Activated T-cell treated with anti-CD3 and anti-CD28 coated beads, Interleukin-2, amount 50 U/mL, for 1 hour (primary cell): ENCODE results near the gene MAP3K5.
A peak's percentile ranks its signal among the peaks of the same experiment; 100 is the strongest.
"Not testable (repeated sequence)": the region's sequence is repeated elsewhere in the genome, so short reads cannot be mapped to it uniquely, and the experiment has no call there.

ENCODE experiments used
- DNase-seq: peaks from one replicate; pipeline ENCODE4 v3.0.0-alpha.2; 2020

MAP3K5 gene

DNA sequence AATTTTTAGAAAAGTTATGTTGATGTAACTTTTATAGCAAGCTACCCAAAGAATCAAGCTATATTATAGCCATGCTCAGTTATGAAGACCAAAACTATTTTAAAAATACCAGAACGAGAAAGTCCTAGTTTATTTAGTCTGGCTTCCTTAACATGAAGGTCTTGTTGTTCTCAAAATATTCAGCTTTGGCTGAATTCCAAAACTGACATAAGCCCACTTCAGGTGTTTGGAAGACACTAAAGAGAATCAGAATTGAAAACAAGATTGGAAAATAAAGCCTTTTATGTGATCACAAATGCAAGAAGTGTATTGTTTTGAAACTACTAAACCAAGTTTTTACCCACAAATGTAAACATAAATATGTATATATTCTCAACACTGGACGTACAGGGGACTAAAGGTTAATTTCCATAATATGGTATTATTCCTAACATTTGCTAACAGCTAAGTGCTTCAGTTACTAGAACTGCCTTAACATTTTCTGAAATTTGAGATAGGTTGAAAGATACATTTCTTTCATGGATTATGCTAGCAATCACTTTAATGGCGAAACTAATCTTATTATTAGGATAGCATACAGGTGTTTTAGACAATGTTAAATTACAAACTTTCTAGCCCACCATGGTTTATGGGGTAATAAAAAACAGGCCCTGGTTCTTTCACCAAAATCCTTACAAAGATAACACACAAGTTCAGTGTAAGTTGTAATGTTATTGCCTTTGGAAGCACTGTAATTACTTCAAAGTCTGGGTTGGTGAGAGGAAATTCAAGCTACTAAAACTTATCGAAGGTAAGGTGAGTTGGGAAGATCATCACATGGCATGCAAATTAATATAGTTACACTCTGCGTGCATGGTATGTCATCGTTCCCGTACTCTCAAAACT lies 1.6 kb downstream of the MAP3K5 start:
- no peak for DNase-seq

DNA sequence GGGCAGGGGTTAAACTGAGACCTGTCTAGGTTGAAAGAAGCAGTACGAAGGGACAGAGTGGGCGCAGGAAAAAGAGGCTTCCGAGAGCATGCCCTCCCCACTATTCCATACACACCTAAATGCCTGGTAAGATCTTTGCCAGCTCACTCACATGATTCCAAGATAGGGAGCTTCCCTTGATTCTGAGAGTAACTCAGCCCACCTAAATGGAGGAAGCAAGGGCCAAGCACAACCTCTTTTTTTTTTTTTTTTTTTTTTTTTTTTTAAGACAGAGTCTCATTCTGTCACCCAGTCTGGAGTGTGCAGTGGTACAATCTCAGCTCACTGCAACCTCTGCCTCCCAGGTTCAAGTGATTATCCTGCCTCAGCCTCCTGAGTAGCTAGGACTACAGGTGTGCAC lies 2.8 kb downstream of the MAP3K5 start:
- not testable (repeated sequence) for DNase-seq

GRCh38 chr6:136788069-136788902 lies 4.0 kb downstream of the MAP3K5 start:
- DNase-seq = no peak

DNA sequence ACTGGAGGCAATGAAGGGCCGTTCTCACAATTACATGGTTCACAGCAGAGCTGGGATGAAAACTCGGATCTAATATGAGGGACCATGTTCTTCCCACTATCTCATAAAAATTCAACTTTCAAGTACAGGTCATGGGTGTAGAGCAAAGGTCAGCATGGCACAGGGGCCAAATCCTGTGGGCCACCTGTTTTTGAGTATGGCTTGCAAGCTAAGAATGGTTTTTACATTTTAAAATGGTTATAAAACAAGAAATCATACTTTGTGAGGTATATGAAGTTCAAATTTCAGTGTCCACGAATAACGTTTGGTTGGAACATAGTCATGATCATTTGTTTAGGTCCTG lies 4.6 kb downstream of the MAP3K5 start:
- no peak for DNase-seq

DNA sequence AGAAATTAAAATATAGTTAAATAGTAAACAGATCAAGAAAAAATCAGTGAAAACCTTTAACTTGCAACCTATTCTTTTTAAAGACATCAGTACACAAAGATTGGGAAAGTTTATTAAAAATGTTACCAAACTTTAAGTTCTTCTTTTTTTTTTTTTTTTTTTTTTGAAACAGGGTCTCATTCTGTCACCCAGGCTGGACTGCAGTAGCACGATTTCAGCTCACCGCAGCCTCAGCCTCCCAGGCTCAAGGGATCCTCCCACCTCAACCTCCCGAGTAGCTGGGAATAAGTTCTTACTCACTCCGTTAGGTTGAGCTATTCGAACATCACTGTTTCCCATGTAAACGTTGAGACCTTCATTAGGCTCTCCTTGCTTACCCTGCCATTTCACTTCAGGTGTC lies 5.6 kb downstream of the MAP3K5 start:
- DNase-seq = no peak

DNA sequence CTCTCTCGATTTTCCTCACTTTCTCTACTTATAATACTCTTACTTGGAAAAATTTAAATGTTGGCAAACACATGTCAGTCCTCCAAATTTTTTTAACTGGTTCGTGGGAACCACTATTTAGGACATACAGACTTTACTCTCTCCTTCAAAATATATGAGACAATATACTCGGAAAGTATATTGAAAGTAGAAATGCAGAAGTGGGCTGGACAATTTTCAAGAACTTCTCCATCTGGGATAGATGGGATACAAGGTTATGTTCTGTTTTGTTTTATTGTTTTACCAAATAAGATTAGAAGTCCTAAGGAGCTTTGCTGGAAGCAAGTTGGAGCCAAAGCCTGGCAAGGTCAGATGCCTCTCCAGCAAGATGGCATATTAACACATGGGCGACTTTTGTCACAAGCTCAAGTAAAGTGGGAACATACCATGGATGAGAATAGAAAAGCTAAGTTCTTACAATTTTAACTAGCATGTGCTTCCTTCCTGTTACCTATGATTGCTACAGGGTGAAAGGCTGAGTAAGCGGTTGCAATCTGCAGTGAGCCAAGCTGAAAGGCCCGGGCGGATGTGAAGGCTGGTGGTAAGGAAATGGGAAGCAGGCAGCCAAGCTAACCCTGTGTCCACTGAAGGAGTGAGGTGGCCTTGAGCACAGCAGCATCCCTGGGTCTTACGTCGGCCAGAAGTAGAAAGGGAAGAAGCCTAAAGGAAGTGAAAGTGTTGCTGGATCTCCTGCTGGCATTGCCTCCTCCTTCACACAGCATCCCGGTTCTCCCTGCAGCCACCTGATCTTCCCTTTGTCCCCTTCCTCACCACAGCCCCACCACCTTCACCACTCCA lies 7.1 kb downstream of the MAP3K5 start:
- DNase-seq = peak; percentile 39

- DNase-seq = no peak
Observed at GRCh38 chr6:136784271-136784664, 8.0 kb downstream of the MAP3K5 start.

DNA sequence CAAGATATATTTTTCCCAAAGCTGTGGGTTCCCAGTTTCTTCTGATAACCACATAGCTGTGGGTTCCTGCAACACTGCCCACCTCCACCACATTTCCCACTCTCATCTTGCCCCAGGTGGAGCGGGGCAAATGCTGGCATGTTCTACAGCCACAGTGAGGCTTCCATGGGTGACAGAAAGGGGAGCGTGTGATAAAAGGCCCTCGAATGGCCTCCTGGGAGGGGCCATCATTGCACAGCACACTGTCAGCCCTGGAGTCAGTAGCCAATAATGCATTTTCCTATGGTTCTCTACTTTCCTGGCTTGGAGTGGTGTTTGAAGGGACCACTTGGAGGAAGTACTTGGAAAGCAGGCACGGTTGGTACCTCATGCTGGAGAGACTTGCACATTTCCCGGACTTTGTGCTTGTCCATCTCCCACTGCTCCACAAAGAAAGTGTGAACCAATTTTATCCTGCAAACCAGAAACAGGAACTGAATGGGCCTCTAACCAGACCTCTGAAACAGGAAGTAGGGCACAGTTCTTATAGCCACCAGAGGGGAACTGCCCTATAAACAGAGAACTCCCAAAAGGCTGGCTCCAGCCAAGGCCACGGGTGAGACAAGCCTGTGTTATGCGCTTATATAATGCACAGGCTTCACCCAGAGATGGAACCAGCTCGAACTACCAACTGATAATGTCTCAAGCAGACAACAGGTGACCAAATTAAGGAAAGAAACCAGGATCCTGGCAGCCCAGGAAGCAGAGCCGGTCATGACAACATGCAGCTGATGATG lies 8.6 kb downstream of the MAP3K5 start:
- no peak for DNase-seq

- no peak for DNase-seq
Observed at GRCh38 chr6:136783021-136783420, 9.3 kb downstream of the MAP3K5 start.

- no peak for DNase-seq
Observed at GRCh38 chr6:136782021-136782770, 10.1 kb downstream of the MAP3K5 start.

DNA sequence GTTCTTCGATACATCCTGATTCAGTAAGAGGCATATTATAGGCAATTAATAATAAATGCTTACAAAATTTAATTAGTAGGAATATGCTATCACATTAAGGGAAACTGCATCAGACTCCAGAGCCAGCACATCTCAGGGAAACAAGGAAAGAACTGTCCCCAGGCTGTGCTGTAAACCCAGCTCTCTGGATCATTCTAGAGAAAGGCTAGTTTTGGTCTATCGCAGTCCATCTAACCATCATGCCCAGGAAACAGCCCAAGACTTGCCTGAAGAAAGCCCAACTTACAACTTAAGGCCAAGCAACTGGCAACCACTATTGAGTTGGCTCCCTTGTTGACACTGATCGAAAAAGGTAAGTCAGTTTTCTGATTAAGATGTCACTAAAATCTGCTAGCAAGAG lies 11.3 kb downstream of the MAP3K5 start:
- no peak for DNase-seq

- no peak for DNase-seq
Observed at GRCh38 chr6:136779682-136780081, 12.6 kb downstream of the MAP3K5 start.

DNA sequence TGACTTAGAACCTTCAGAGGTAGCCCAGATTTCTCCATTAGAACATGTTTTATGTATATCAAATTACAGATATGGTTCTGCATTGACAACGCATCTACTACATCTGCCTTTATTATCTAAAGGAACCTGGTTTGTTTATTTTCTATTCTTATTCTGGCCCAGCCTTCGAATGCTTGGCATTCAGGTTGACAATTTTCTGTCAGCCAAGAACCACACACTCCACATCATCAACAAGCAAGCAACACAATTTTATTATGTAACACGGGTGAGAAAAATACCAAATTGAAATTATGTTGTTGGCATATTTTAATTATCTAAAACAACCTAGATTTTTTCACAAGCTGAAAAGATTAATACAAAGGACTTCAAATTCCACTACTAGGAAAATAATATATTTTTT lies 14.6 kb downstream of the MAP3K5 start:
- no peak for DNase-seq

DNA sequence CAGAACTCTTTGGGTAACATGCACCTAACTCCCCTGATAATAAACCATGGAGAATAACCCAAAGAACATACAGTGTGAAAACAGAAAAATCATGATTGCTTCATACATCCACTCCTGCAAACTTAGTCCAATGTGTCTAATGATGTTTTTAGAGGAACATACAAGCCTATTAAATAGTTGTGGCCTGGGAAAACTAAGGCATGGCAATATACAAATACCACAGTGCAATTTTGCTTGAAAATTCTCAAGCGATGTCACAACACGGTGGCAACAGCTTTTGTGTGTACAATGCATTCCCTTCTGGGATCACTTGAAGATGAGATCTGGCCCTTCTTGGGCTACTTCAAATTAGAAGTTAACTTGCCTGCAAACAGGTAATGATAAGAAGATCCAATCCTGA lies 16.7 kb downstream of the MAP3K5 start:
- DNase-seq = no peak

GRCh38 chr6:136775081-136775480 lies 17.2 kb downstream of the MAP3K5 start:
- no peak for DNase-seq

- DNase-seq = no peak
Observed at GRCh38 chr6:136774228-136775041, 17.8 kb downstream of the MAP3K5 start.

GRCh38 chr6:136773473-136773796 lies 18.8 kb downstream of the MAP3K5 start:
- DNase-seq = no peak

GRCh38 chr6:136772685-136773472 lies 19.4 kb downstream of the MAP3K5 start:
- no peak for DNase-seq

GRCh38 chr6:136771306-136771705 lies 21.0 kb downstream of the MAP3K5 start:
- DNase-seq = no peak

DNA sequence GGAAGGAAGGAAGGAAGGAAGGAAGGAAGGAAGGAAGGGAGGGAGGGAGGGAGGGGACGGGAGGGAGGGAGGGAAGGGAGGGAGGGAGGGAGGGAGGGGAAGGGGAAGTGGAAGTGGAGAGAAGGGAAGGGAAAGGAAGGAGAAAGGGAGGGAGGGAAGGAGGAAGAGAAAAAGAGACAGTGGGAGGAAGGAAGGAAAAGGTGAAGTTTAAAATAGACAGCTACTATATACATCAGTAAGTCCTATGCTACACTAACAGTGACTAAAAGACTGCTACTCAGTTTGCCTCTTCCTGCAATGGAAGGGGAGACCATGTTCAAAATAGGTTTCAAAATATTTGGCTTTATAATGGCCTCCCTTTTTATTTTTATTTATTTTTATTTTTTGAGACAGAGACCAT lies 22.5 kb downstream of the MAP3K5 start:
- DNase-seq = no peak
